A673 (cell line): Measurements from ENCODE around the gene RPS6KA2.

Source experiments
- CTCF ChIP-seq: fragments of 300-800, 200-600 bp; sonication (generic); conservative IDR thresholded peaks from 2 replicates; pipeline ENCODE4 v1.5.1; 2017; ENCODE audit warnings: low read depth, mild to moderate bottlenecking, antibody characterized with exemption, low read length, moderate library complexity, mixed read lengths
- EZH2 ChIP-seq: fragments of 200-600 bp; sonication (generic); IDR thresholded peaks from 2 replicates; pipeline ENCODE4 v1.6.1; 2017; ENCODE audit warnings: borderline replicate concordance, low read depth, mild to moderate bottlenecking, mixed read lengths, antibody characterized with exemption, low read length; ENCODE audit not compliant: poor library complexity, severe bottlenecking

GRCh38 chr6:166673309-166673708, 46.3 kb upstream of the RPS6KA2 start:
- TF ChIP-seq CTCF (no peak), EZH2 (no peak)
